Epidermal melanocyte (primary cell): ENCODE data around the gene BCL10.
"Not testable (repeated sequence)": the region's sequence is repeated elsewhere in the genome, so short reads cannot be mapped to it uniquely, and the experiment has no call there.

Source experiments
- DNase-seq: peaks from one replicate; pipeline ENCODE4 v3.0.0; 2011; ENCODE audit warnings: low spot score; ENCODE audit not compliant: insufficient read length

Gene BCL10

DNA sequence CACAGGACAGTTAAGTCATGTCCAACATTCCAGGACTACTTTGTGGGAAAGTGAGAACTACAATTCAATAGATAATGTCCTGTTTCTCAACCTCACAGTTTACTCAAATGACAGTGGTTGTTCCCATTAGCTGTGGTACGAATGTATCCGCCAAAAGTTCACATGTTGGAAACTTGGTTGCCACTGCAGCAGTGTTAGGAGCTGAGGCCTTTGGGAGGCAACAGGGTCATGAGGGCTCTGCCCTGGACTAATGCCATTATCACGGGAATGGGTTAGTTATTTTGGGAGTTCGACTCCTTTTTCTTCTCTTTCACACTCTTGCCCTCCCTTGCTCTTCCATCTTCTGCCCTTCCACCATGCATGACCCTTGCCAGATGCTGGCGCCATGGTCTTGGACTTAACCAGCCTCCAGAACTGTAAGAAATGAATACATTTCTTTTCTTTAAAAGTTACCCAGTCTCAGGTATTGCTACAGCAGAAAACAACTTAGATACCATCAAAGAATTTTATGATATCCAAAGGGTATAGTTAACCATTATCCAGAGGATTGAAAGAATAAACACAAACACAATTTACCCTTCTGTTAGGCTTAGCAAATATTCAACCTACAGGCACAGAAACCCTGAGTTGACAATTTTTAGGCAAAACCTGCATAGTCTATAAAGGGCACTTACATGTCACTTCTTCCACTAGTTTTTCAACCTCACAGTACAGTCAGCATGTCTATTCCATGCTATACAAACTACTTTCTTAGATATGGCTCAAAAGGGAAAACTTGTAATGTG lies 7.4 kb downstream of the BCL10 start:
- no peak for DNase-seq

DNA sequence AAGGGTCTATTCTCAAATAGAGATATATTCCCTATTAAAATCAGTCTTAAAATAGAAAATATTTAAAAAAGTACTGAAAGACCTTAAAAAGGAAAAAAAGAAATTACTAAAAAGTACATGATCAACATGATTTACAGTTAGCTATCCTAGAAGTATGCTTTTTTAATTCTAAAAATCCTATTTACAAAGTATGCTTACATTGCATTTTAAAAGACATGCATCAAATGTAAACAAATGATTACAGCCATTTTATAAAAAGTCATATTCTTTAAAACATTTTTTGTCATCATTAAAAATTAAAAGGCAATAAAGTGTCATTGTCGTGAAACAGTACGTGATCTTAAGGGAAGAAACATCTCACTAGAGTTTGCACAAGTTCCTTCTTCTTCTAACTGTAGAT lies 9.1 kb downstream of the BCL10 start:
- DNase-seq = no peak

DNA sequence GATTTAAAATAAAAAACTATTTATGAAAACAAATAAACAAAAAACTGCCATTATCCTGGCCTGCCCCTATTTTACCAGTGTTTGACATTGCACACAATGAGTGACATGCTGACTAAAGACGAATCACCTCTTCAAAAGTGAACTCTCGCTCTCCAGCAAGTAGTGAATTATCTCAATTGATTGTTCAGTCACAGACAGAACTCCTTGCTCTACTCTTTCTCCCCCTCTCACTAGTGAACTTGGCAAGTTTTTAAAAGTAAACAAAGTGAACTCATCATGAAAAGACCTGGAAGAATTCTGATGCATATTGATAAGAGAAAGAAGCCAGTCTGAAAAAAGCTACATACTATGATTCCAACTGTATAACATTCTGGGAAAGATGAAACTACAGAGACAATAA lies 12.3 kb downstream of the BCL10 start:
- no peak for DNase-seq

DNA sequence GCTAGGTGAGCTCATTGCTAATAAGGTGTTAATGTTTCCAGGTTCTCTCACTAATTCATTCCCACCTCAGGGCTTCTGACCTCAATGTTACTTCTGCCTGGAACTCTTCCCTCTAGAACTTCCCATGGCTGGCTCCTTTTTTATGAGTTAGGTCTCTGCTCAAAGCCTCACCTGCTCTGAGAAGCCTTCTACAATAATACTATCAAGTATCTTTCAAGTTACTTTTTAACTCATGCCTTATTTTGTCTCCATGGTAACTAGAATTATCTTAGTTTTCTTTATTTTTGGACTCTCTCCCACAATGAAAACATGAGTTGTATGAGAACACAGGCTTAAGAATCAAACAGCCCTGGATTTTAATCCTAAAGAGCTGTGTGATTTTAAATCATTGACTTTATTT lies 13.4 kb downstream of the BCL10 start:
- no peak for DNase-seq

DNA sequence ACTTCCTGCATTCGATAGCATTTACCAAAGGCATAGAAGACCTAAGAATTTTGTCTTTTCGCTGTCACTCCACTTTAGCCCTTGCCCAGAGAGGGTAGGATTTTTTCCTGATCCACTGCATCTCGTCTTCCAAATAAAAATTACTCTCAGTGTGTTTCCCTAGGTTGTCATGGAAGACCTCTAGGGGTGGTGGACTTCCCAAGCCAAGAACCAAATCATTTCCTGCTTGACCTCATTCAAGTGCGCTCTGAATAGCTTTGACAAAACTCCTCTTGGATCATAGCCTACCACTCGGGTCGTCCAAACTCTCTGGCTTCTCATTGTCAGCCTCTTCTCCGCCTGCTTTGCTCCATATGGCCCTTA lies 16.5 kb downstream of the BCL10 start:
- no peak for DNase-seq

DNA sequence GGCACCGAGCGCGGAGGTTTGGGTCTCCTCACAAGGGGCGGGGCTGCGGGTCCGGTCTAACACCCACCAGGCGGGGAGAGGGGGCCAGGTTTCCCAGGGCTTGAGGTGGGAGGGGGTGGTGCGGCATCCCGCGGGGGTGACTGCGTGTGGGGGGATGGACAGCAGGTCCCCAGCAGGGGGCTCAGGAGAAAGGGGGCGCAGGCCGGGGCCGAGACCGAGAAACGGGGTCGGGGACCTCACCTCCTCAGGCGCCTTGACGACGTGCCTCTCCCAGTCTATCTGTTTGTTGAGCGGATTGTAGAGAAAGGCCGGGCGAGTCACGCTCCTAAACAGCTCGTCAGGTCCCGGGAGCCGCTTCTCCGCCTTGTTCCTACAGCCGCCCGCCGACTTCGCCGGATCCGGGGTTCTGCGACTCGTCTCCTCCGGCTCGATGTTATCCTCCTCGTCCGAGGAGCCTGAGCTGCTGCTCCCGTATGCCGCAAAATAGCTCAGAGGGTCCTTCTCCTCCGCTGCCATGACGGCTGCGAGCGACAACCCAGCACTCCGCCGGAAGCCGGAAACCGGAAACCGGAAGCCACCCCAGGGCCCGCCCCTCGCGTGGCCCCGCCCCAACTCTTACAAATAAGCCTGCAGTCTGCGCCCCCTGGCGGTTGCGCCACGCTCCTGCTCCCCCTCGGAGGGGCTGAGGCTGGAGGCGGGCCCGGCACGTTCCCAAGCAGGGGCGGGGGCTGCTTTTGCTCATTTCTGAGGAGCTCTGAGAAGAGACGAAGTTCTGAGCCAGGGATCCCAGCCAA lies 17.1 kb downstream of the BCL10 start, which contains the start of gene C1orf52:
Gene C1orf52, minus strand, starts transcription at position 545 of the 794 bp plus-strand sequence. Its CDS starts 29 bp downstream, at position 516.
- DNase-seq = peak; percentile 55

DNA sequence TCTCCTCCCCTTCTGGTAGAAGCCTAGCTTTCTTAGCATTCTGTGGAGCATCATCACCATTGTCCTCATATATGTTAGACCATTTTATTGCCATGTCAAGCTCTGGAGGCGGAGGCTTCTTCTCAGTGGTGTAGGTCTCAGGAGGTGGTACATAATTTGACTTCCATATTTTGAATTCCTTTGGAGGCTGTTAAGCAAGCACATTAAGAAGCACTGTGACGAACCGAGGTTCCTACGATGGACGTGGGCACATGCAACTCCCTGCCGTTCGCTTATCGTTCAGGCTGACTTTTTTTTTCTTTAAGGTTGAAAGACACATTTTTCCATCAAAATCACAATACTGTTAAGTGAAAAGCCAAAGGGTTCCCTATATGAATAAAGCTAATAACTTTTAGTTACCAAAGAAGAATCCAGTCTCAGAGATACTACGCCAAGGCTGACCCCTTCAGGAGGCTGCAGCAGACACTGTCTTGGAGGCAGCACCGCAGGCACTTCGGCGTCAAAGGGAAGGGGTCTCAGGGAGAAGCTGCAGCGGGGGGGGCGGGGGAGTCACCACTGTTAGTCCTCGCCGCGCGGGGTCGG lies 17.8 kb downstream of the BCL10 start:
- DNase-seq = no peak

DNA sequence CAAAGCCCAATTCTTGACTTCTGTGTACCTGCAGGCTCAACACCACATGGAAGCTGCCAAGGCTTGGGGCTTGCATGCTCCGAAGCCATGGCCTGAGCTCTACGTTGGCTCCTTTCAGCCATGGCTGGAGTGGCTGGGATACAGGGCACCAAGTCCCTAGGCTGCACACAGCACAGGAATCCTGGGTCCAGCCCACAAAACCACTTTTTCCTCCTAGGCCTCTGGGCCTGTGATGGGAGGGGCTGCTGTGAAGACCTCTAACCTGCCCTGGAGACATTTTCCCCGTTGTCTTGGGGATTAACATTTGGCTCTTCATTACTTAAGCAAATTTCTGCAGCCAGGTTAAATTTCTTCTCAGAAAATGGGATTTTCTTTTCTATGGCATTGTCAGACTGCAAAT lies 27.4 kb downstream of the BCL10 start:
- DNase-seq = not testable (repeated sequence)

DNA sequence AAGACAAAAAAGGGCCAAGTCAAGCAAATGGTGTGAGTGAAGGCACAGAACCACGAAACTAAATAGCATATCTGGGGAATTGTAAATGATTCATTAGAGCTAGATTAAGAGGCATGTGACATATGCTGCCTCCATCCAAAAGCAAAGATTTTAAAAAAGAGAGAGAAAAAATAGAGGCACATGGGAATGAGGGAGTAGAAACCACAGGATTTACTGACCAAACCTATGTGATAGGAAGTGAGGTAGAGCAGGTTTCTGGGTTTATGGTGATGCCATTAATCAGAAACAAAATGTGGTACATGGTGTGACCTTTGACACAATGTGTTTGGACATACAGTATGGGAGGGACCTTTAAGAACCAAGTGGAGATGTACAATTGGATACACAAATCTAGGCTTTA lies 30.5 kb downstream of the BCL10 start:
- no peak for DNase-seq

DNA sequence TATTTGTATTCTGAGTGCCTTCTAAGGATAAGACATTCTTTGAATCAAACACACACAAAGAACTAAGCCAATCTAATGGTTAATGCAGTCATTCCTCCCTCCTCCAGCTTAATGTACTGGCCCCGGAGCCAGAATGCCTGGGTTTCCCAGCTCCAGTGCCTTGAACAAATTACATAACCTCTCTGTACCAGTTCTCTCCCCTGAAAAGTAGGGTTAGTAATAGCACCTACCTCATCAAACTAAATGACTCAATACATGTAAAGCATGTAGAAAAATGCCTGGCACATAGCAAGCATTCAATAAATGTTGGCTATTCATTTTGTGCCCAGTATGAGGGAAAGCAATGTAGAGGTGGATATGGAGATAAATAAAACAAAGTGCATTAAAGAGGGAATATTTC lies 31.0 kb downstream of the BCL10 start:
- DNase-seq = no peak

DNA sequence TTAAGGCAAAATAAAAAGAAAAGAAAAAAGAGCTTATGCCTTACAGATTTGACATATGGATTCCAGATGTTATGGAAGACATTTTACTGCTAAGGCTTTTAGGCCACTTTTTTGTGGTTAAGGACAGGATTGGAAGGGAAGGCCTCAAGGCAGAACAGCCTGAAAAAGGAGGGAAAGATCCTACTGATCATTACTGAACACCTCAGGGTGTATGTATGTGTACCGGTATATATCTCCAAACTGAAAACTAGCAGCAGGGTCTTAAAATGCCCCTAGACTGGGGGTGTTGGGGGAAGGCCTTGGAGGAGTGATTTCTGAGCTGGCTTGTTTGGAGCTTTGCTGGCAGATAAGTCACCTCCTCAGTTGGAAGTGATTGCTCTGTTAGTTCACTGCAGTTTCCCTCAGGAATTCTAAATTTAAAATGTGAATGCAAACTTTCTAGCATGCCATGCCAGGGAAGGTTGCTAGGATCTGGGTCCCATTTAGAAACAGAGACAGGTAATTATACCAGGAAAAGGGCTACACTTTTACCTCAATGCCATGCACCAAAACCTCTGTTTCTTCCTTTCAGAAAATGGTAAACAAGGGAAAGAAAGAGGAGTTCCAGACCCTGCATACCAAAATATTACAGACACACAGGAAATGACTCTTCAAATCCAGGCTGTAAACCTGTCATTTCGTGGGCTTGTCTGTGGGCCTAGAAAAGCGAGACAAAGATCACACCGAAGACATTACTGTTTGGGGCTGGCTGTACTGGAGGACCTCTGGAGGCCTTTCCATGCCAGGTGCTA lies 32.0 kb downstream of the BCL10 start:
- no peak for DNase-seq

DNA sequence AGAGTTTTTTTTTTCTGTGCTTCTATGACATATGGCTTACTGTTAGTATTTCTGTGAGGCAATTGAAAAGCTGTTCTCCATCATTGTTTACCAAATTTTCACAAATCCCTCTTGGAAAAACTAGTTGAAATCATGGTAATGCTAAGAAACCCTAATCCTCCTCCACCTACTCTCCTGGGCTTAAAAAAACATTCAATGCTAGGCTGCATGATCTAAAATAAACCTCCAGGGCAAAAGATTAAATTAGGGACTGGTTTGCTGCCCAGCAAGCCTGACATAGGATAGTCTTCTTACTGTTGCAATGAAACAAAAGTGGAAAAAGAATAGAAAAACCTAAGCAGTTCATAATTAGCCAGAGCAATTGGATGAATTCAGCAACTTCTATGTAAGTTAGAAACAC lies 33.1 kb downstream of the BCL10 start:
- DNase-seq = no peak

DNA sequence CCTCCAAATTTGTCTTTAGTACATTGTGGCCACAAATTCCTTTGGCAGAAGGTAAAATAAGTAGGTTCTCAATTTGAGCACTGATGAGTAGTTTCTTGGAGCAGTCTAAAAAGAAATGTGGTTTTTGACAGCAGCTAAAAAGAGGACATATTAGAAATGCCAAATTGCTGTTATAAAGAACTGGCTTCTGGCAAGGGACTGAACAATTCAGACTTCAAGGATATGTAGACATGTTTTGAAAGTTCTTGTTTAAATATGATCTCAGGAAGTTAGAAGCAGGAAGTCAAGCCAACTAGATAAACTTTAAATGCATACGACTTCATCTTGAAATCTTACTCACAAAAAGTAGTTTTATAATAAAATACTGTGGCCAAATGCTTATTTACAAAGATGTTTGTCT lies 35.8 kb downstream of the BCL10 start:
- DNase-seq = no peak

DNA sequence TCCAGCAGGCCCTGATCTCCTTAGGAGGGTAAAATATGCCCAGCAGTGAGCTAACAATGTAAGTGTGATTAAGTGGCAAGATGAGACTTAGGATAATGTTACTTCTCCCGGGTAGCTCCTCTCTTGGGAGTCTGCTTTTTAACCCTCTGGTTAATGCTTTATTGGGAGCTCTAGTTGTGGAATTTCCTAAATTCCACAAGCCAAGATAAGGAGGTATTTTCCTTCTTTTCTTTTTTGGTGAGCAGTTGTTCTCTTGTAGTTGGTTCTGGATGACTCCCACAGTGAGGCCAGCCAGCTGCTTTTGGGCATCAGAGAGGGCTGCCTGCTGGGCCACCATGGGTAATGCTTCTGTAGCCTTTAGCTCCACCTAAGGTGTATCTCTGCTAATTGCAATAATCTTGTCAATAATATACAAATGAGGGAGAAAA lies 36.2 kb downstream of the BCL10 start:
- no peak for DNase-seq

DNA sequence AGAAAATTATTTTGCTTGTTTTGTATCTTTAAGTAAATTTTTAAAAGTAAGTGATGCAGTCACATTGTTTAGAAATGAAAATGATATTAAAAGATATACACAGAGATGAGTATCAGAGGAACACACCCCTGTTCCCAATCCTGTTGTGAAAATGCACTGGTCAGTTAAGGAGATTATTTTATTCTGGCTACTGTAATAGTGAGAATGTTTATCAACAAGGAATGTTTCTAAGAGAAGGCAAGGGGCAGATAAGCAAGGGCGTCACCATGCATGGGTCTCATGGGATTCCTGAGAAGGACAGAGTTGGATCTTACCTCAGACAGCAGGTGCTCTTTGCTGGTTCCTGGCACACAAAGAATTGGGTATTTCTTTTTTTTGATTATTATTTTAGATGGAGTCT lies 38.8 kb downstream of the BCL10 start:
- DNase-seq = no peak

DNA sequence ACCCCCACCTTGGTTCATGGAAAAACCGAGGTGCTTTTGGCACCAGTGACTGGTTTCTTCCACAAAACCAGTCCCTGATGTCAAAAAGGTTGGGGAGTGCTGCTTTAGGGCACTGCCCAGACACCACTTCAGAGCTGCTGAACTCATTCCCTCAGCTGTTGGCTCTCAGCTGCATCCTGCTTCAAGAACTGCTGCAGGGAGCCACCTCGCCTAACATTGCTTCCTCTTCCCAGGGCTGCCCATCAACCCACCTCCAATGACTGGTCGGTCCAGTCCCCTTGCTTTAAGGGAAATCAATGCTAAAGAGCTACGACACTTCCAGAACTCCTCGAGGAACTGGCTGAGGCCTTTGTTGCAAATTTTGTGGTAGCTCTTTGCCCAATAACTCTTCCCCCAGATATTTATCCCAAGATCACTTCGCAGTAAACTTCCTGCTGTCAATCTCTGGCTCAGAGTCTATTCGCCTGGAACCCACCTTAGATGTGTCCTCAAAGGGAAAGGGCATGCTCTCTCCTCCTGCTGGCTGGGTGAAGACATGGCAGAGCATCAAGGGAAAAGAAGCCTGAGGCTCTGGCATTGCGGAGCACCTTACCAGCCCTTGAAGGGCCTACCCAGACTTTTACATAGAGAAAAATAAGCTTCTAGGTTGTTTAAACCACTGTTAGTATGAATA lies 46.0 kb downstream of the BCL10 start:
- DNase-seq = no peak

DNA sequence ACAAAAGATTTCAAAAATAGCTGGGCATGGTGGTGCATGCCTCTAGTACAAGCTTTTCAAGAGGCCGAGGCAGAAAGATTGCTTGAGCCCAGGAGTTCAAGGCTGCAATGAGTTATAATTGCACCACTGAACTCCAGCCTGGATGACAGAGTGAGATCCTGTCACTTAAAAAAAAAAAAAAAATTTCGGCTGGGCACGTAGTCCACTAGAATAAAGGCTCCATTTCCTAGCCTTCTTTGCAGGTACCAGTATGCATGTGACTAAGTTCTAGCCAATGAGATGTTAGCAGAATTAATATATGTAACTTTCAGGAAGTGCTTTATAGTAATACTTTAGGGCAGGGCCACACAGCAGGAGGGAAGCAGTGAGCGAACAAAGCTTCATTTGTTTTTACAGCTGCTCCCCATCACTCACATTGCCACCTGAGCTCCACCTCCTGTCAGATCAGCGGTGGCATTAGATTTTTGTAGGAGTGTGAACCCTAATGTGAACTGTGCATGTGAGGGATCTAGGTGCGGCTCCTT lies 46.8 kb downstream of the BCL10 start:
- no peak for DNase-seq

DNA sequence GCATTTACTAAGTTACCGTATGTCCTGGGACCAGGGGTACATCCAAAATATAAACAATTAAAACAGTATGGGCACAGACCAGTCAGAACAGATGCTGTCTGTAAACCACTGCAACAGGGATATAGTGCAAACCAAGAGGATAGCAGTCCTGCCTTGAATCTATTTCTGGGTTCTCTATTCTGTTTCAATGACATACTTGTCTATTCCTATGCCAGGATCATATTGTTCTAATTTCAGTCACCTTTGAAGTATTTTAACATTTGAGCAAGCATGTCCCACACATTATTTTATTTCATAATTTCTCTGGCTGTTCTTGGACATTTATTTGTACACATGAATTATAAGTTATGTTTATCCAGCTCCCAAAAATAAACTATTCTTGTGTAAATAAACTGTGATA lies 47.5 kb downstream of the BCL10 start:
- no peak for DNase-seq

DNA sequence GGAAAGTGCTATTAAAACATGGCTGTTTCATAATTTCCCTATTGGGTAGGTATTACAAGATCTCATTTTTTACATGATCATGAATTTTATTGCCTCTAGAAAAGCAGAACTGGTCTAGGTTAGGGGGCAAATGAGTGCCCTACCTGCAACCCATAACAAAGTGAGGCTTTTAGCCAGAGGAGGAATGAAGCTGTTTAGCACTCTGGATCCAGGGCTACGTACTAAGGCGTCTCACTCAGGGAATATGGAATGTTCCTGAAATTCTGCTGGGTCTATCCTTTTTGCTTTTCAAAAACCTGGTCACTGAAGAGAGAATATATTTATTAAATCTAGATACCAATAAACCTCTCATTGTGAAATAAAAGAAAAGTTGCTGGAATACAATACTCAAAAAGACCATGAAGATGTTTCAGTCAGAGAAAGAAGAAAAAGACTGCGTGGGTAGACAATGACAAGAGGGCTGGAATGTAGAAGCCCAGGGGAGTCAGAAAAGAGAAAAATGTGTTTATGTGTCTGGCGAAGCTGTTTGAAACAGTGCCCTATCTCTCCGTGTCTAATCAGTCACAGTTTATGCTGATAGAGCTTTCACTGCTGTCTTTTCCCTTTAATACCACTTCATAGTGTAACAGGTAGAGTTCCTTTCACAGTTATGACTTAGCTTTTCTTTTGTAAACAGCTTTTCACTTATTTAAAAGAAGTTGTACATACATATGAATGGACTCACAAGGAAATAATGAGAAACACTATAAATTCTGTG lies 50.6 kb downstream of the BCL10 start:
- DNase-seq = no peak
